Measurements from ENCODE around the gene HOXC10.

Gene HOXC10

DNA sequence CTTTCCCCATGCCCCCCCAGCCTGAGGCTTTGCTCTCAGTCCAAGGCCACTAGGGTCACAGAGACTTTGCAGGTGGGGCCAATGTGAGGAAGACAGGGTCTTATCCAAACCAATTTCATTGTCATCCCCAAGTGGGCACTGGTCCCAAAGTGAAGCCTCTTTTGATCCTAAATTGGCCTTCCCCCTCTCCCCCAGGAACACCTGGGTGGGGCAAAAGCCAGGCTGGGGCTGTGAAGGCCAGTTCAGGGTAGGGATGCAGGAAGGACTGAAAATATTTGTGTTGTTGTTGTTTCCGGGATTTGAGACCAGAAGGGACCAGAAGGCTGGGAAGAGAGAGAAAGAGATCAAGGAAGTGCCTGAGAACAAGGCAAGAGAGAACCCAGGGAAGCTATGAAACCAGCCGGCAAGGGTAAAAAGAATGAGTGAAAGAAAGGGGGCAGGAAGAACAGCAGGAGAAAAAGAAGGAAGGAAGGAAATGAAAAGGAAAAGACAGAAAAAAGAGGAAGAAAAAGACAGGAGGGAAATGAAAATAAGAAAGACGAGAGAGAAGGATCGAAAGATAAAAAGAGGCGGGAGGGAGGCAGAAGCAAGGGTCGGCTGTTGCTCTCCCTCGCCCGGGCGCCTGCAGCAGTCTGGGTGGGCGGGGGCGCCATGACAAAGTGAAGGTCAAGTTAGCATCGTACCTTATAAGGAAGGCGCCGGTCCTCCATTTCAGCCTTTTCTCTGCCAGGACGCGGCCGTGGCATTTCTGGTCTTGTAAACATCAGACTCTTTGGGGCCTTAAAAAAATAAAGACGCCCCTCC lies 19.5 kb upstream of the HOXC10 start:
- DNase-seq: no peak

DNA sequence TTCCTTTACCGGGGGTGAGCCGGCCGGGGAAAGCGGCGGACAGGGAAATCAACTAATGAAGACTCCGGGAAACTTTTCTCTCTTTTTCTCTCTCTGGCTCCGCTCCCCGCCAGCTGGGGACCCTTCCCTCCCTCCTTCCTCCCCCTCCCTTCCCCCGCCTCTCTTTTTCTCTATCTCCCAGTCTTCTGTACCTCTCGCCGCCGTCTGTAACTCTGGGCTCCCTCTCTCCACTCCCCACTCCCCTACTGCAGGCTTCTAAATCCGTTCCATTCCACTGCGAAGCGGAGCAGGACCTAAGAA lies 18.9 kb upstream of the HOXC10 start:
- no peak for DNase-seq

DNA sequence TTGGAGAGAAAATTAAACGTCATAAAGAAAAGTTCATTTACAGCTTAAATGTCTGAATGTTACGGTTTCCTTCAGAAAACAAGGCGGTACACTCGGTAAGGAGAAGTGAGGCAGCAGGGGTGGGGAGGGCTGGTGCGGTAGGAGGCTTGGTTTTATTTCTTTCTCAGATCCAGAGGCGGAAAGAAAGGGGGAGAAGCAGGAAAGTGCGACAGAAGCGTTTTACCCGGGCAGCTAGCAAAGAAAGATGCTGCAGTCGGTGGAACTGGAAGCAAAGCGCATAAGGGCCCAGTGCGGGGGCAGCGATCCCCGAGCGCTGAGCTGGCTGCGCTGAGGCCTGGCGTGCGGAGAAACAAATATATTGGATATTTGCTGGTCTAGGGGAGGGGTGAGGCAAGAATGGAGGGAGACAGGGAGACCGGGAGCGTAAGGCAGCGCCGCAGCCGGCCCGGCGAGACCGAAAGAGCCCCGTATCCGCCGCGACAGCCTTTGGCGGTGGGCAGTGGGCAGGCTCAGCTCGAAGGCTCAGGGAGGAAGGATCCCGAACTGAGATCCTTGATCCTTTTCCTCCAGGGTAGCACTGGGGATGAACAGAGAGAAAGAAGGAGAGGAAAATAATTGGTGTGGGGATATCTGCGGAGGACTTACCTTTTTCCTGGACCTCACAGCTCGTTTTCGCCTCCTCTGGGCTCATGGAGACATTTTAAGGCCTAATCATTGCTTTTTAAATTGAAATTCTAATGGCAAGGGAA lies 18.4 kb upstream of the HOXC10 start:
- DNase-seq: no peak

DNA sequence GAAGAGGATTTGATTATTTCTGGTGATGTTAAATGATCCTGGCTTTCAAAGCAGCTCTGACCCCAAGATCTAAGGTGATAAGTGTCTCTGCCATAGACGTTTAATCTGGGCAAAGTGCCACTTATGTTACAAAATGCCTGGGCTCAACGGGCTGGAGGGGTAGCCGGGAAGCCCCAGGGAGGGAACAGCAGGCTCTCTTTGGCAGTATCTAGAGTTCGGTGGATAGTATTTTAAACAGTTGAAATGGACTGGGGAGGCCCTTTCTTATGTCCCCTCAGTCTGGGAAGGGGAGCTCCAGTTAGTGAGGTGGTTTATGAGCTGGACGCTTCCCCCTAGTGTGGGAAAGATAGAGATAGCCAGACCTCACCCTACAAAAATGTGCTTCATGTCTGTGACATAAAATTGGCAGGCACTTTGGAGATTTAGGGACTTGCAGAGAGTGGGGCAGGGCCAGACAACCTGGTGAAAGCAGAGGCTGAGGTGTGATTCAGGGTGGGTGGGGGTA lies 17.5 kb upstream of the HOXC10 start:
- no peak for DNase-seq

DNA sequence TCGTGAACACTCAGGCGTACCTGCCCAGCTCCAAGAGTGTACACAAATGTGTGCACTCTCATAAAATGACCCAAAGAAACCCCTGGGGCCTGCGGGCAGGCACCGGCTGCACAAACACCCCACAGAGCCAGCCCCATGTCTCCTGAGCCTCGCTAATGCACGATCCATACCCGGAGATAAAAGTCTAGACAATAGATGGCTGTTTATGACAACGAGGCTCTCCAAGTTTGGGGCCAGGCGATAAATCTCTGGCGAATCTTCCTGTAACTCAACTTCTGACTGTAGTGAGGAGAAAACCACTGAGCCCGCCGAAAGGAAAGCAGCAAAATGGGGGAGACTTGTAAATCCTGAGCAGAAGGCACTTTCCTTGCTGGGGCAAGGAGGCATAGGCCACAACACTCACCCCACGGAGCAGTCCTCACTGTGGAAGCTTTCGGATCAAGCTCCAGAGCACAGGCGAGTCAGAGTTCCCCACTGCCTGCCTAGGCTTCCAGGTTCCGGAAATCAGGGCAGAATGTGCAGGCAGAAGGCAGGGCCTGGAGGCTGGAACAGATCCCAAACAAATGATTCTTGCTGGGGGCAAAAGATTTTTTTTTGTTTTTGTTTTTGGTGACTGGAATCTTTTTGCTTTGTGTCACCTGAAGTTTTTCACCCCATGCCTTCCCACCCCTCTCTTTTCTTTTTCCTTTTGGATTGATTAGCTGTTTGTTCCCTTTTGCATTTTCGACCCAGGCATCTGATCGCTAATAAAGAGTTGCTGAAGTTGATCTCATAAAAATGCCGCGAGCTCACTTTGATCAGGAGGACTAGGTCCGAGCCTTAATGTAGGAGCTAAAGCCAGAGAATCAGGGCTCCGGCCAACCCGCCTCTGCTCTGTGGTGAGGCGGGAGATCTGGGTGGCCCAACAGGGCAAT lies 16.5 kb upstream of the HOXC10 start:
- no peak for DNase-seq

GRCh38 chr12:53969588-53970259 lies 15.2 kb upstream of the HOXC10 start:
- DNase-seq: no peak

GRCh38 chr12:53970451-53970850 lies 14.5 kb upstream of the HOXC10 start:
- no peak for DNase-seq

- no peak for DNase-seq
Observed at GRCh38 chr12:53971129-53971528, 13.8 kb upstream of the HOXC10 start.

DNA sequence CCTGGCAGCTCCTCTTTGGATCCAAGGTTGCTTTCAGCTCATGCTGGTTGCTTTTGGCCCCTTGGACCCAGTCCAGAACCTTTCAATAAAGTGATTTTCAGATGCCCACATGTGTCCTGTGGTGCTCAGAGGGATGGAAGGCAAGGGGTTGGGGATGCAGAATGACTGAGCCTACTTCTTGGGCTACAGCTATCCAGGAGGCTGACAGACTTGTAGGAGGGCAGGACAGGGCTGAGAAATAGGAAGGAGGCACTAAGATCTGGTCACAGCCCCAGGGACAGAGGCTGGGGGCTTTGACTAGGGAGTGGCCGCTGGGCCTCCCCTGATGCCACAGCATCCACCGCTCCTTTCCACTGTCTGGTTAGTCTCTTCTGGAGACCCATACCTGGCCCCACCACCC lies 13.3 kb upstream of the HOXC10 start:
- no peak for DNase-seq

GRCh38 chr12:53972152-53972702 lies 12.7 kb upstream of the HOXC10 start:
- no peak for DNase-seq

GRCh38 chr12:53972722-53973235 lies 12.2 kb upstream of the HOXC10 start, which contains the start of gene HOXC11:
HOXC11 (plus strand) TSS chr12:53973126; CDS start chr12:53973242, 116 bp downstream.
- DNase-seq: no peak

DNA sequence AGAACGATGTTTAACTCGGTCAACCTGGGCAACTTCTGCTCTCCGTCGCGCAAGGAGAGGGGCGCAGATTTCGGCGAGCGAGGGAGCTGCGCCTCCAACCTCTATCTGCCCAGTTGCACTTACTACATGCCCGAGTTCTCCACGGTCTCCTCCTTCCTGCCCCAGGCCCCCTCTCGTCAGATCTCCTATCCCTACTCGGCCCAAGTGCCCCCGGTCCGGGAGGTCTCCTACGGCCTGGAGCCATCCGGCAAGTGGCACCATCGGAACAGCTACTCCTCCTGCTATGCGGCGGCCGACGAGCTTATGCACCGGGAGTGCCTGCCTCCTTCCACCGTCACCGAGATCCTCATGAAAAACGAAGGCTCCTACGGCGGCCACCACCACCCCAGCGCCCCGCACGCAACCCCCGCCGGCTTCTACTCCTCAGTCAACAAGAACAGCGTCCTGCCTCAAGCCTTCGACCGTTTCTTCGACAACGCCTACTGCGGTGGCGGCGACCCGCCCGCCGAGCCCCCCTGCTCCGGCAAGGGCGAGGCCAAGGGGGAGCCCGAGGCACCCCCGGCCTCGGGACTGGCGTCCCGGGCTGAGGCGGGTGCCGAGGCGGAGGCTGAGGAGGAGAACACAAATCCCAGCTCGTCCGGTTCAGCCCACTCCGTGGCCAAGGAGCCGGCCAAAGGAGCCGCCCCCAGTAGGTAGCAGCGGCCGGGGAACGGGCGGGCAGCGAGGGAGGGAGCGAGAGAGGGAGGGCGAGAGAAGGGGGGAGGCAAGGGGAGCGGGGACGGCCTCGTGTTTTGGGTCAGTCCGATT lies 11.5 kb upstream of the HOXC10 start:
- no peak for DNase-seq

DNA sequence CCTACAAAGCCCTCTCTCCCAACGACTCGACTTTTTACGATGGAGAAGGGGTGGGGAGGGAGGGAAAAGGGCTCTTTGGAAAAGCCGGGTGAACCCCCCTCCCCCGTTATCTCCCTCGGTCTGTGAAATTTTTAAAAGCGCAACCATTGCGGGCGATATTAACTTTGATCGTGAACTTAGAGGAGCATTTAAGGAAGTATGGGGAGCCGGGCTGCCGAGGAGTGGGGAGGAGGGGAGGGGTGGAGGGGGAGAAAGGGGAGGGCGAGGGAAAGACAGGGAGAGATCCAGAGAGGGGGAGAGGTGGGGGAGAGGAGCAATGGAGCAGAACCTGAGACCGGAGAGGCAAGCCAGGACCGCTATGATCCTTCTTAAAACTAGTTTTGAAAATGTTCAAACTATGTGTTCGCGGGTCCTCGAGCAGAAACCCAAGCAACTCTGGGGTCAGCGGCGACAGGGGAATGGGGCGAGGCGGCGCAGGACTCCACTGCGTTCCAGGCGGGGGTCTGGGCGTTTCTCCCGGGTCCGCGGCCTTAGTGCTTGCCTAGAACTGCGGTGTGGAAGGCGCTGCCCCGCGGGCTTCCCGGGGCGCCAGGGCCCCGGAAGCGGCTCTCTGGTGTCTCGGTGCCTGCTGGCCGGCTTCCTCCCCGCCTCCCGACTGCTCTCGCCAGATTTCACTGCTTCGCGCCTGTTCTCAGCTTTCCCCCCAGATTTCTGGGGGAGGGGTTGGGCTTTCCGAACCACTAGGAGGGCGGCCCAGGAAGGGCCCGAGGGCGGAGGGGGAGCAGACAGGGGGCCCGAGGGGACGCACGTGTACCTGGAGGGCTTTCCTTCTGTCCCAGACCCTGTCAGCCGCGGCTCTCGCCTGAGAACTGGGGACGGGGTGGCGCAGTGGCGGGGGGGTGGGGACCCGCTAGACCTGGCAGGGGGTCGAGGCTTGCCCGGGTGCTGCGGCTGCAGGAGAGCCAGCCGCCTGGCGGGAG lies 10.6 kb upstream of the HOXC10 start, which contains the start of gene HOTAIR:
TSS of gene HOTAIR (minus strand) at position 871 of the 980 bp plus-strand sequence.
- DNase-seq: no peak

- DNase-seq: no peak
Observed at GRCh38 chr12:53975064-53975471, 9.9 kb upstream of the HOXC10 start.

- DNase-seq: no peak
Observed at GRCh38 chr12:53975479-53976152, 9.3 kb upstream of the HOXC10 start.

DNA sequence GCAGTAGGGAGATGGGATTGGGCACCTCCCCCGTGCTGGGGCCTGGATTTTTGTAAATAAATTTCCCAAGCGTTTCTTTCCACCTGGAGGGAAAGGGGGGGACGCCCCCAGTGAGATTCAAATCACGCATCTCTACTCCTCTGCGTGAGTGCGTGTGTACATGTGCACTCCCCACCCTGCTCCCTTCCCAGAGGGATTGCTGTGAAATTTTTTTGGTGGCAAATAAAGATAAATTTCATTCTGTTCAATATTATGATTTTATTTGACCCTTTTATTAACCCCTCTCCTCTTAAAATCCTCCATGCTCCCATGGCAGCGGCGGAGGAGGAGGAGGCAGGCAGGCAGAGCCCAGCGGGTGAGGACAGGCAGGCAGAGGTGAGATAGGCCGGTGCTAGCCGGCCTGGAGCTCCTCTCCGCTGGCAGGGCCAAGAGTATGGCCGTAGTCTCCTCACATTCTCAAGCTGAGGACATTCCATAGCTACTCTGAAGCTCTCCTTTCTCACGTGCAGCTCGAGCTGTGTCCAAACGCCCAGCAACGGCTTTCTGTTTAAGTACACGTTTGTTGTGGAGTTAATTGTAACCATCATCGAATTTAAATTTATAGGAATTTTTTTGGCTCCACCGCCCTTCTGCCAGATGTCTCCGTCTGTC lies 8.6 kb upstream of the HOXC10 start:
- DNase-seq: no peak

DNA sequence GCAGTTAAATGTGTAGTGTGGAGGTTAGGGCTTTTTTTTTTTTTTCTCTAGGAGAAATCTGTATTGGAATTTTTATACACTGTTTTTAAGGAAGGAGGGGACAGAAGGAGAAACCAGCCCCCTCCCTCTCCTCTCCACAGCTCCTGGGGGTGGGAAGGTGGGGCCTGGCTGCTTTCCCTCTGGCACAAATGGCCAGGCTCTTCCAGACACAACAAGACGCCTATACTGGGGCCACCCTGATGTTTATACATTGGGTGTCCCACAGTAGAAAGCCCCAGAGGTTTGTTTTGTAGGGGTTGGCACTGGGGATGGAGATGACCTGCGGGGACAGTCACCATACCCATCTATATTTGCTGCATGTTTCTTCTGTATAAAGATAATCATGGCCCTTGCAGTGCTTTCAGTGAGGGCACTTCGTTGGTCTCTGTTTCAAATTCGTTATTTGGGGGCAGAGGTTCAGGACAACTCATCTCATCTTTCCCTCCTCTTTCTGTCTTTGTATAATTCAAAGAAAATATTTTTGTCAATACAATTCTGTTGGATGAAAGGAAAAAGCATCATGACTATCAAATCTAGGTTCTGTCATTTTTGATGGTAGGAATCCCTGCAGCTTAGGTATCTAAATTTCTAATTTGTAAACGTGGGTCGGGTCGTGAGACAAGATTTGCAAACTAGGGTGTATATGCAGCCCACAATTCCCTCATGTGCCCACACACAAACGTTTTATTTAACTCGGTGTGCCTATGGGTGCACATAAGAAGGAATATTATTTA lies 7.9 kb upstream of the HOXC10 start:
- DNase-seq: no peak

All from activated naive CD4-positive, alpha-beta T cell treated with anti-CD3 and anti-CD28 coated beads, Interleukin-2, amount 50 U/mL, for 16 hours (primary cell).